Hematopoietic multipotent progenitor cell (in vitro differentiated cells): ENCODE results near the gene MATN3. TPM values are rescaled to one million over a fixed set of nuclear protein-coding genes. Genes with fewer than 3 reads are reported as not detected.

Experiments
- DNase-seq, 3 donors: peaks; one replicate each; pipeline ENCODE4 v3.0.0-alpha.2; 2011 to 2015; ENCODE audit warnings: low read depth in 2 of 3, low spot score in 2 of 3
- total RNA-seq: library from RNA; depleted of rRNA; stranded (reverse); fragments of >200 nt; gene quantifications from one replicate; pipeline ENCODE4 v1.2.3, GENCODE V29; 2012

MATN3 gene
- total RNA-seq, 1 donor = not detected

DNA sequence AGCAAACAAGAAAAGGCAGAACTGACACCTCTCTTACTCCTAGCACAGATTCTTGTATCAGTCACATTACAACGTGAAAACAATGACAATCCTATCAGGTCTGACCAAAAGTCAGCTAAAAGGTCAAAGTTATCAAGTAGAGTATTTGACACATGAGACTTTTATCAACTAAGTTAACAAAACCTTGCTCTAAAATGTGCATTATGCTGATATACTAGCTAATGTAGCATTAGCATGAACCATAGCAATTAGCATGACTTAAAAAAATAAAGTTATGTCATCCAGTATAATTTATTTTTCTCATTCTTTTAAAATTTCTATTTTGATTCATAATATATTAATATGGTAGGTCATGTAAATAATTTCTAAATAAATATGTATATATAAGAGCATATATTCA is 69.3 kb downstream of the MATN3 start:
- DNase-seq = no peak

DNA sequence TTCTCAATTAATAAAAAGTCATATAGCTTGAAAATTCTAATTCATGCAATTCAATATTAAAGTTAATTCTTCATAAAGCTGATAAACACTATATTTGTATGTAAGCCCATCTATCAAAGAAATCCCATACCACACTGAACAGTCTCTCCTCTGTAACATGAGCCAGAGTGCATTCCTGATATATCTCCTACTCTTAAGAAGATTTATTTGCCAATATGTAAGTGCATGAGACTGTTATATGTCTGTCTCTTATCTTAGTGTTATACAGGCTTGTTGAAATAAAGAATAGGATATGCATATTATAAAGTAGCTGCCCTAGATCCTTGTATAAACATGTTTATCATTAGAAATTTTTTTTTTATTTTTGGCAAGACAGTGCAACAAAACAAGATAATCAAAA is 70.3 kb downstream of the MATN3 start:
- no peak for DNase-seq

Other genes with a start within 250 kb of the MATN3 start
- 22.4 TPM for gene TTC32, start 110.7 kb downstream of the MATN3 start, total RNA-seq
- gene WDR35, start 22.6 kb downstream of the MATN3 start, total RNA-seq = 9.2 TPM
- gene LAPTM4A, start 39.0 kb upstream of the MATN3 start, total RNA-seq = 82.9 TPM
- gene SDC1, start 212.5 kb upstream of the MATN3 start, total RNA-seq = 0.27 TPM